ENCODE measurements around the gene GP9.

DNA sequence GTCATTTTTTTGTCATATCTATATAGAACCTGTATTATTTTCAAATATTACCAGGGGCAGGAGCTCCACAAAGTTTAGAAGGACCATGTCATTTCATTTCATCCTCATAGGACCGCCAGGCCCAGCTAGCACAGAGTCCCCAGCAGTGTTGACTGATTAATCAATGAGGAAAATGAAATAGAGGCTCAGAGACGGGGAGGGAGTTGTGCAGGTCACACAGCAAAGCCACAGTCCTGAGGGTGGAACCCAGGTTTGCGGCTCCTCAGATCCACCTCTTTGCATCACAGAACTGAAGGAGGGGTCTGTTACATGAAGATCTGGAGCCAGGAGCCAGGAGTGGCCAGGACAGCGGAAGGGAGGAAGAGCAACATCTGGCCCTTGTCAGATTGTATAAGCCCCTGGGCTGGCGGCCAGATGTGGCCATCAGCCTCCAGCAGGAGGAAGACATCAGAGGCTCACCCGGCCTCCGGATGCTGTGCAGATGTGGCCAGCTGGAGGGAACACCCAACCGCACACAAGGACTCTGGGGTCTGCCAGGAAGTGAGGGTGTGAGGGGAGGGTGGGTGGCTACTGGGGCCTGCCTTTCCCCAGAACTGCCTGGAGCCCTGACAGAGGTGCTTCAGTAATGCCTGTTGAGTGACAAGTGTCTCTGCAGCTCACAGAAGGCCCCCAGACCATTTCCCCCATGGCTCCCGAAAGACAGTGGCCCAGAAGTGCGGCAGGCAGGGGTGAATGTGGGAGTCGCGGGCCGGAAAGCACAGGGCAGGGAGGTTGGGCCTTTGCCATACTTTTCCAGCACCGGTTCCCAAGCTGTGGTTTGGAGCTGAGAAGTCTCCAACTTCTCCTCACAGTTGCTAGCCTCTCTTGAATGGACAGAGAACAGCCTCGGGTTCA is 38.2 kb upstream of the GP9 start:
- TF ChIP-seq POLR2AphosphoS5 (IDR thresholded peaks at IDR 0.05) (peak; percentile 85 to 96), CTCF (IDR thresholded peaks at IDR 0.05) (no peak), POLR2A (IDR thresholded peaks at IDR 0.05) (no peak)
